SK-N-SH treated with all-trans-retinoic acid at 6 μM for 48 hours (cell line): ENCODE measurements around the gene CEP128.

ENCODE experiments used
- ATAC-seq: fragments of 200-7000 bp; cut with Tn5 transposase; 3 replicates; pipeline ENCODE4 v1.9.1; 2020; ENCODE audit warnings: mild to moderate bottlenecking, moderate library complexity
- ARNTL ChIP-seq: fragments of 450-650 bp; formaldehyde crosslinking; IDR thresholded peaks from 2 replicates; pipeline ENCODE4 v1.5.0; 2020; ENCODE audit warnings: low read depth, mild to moderate bottlenecking, moderate library complexity, borderline replicate concordance
- BACH2 ChIP-seq: fragments of 250-450 bp; sonication (Bioruptor Pico); IDR thresholded peaks from 2 replicates; pipeline ENCODE4 v1.9.0; 2021; ENCODE audit warnings: mild to moderate bottlenecking, borderline replicate concordance
- CSDC2 ChIP-seq: fragments of 250-450 bp; sonication (Bioruptor Pico); IDR thresholded peaks from 2 replicates; pipeline ENCODE4 v1.5.0; 2020; ENCODE audit warnings: mild to moderate bottlenecking, moderate library complexity
- GLIS3 ChIP-seq: fragments of 250-450 bp; sonication (Bioruptor Pico); IDR thresholded peaks from 2 replicates; pipeline ENCODE4 v1.5.0; 2020; ENCODE audit warnings: mild to moderate bottlenecking, moderate library complexity
- ISL1 ChIP-seq: fragments of 250-450 bp; sonication (Bioruptor Pico); IDR thresholded peaks from 2 replicates; pipeline ENCODE4 v2.1.2; 2022; ENCODE audit warnings: mild to moderate bottlenecking, moderate library complexity
- OSR1 ChIP-seq: fragments of 250-450 bp; sonication (Bioruptor Pico); IDR thresholded peaks from 2 replicates; pipeline ENCODE4 v1.8.0; 2022; ENCODE audit warnings: moderate library complexity, mild to moderate bottlenecking, inconsistent platforms
- PPARA ChIP-seq: fragments of 250-450 bp; sonication (Bioruptor Pico); IDR thresholded peaks from 2 replicates; pipeline ENCODE4 v1.5.0; 2020; ENCODE audit warnings: mild to moderate bottlenecking, borderline replicate concordance
- RARB ChIP-seq: fragments of 250-450 bp; sonication (Bioruptor Pico); IDR thresholded peaks from 2 replicates; pipeline ENCODE4 v1.8.0; 2021; ENCODE audit warnings: mild to moderate bottlenecking, moderate library complexity
- SNAI2 ChIP-seq: fragments of 250-450 bp; sonication (Bioruptor Pico); IDR thresholded peaks from 2 replicates; pipeline ENCODE4 v1.5.0; 2020; ENCODE audit warnings: mild to moderate bottlenecking, moderate library complexity
- TCF4 ChIP-seq: fragments of 250-450 bp; sonication (Bioruptor Pico); IDR thresholded peaks from 2 replicates; pipeline ENCODE4 v1.8.0; 2021; ENCODE audit warnings: mild to moderate bottlenecking, moderate library complexity, borderline replicate concordance
- TOX ChIP-seq: fragments of 250-450 bp; sonication (Bioruptor Pico); IDR thresholded peaks from 2 replicates; pipeline ENCODE4 v1.8.0; 2021; ENCODE audit warnings: mild to moderate bottlenecking, moderate library complexity, borderline replicate concordance
- ZC3H10 ChIP-seq: fragments of 250-450 bp; sonication (Bioruptor Pico); IDR thresholded peaks from 2 replicates; pipeline ENCODE4 v1.5.1; 2021; ENCODE audit warnings: mild to moderate bottlenecking, moderate library complexity
- ZFP3 ChIP-seq: fragments of 250-450 bp; sonication (Bioruptor Pico); IDR thresholded peaks from 2 replicates; pipeline ENCODE4 v1.5.0; 2020; ENCODE audit warnings: mild to moderate bottlenecking, moderate library complexity
- ZFP30 ChIP-seq: fragments of 450-650 bp; formaldehyde crosslinking; IDR thresholded peaks from 2 replicates; pipeline ENCODE4 v1.5.0; 2022; ENCODE audit warnings: mild to moderate bottlenecking, moderate library complexity
- ZNF565 ChIP-seq: fragments of 450-650 bp; formaldehyde crosslinking; conservative IDR thresholded peaks from 2 replicates; pipeline ENCODE4 v1.5.0; 2020; ENCODE audit warnings: low read depth, mild to moderate bottlenecking, moderate library complexity
- ZNF70 ChIP-seq: fragments of 450-650 bp; formaldehyde crosslinking; IDR thresholded peaks from 2 replicates; pipeline ENCODE4 v1.5.0; 2020; ENCODE audit warnings: mild to moderate bottlenecking, moderate library complexity
- ZNF8 ChIP-seq: fragments of 450-650 bp; formaldehyde crosslinking; IDR thresholded peaks from 2 replicates; pipeline ENCODE4 v1.5.0; 2020; ENCODE audit warnings: mild to moderate bottlenecking, moderate library complexity
- TF ChIP-seq, protein P1 (sequence below): fragments of 250-450 bp; sonication (Bioruptor Pico); IDR thresholded peaks from 2 replicates; pipeline ENCODE4 v1.5.1; 2020; ENCODE audit warnings: low read depth, mild to moderate bottlenecking, moderate library complexity
- TF ChIP-seq, protein P2 (sequence below): fragments of 250-450 bp; sonication (Bioruptor Pico); IDR thresholded peaks from 2 replicates; pipeline ENCODE4 v1.8.0; 2020; ENCODE audit warnings: mild to moderate bottlenecking, moderate library complexity, borderline replicate concordance
- TF ChIP-seq, protein P3 (sequence below): fragments of 250-450 bp; sonication (Bioruptor Pico); IDR thresholded peaks from 2 replicates; pipeline ENCODE4 v1.8.0; 2021; ENCODE audit warnings: low read depth, mild to moderate bottlenecking, moderate library complexity, borderline replicate concordance
- TF ChIP-seq, protein P4 (sequence below): fragments of 250-450 bp; sonication (Bioruptor Pico); IDR thresholded peaks from 2 replicates; pipeline ENCODE4 v1.5.1; 2021; ENCODE audit warnings: mild to moderate bottlenecking, moderate library complexity

The CEP128 gene

DNA sequence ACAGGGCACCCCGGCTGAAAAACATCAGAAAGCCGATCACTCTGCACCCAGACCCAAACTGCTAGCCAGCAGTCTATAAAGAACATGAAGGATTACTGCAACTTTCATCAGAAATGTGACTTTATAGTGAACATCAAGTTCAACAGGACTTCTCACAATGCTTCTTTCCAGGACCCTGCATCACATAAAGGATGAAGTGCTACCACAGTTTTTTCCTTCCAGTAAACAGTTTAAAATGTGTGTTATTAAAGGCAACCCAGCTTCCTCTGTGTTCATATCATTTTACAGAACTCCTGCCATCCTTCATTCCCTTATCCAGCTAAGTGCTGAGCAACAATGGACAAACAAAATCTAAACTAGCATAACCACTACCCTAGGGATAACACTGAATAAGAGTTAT is 449.9 kb downstream of the CEP128 start:
- ATAC-seq: no peak
- TF ChIP-seq ZNF70 (no peak), PPARA (no peak), RARB (CRISPR knock-in tag) (no peak), ISL1 (no peak), TOX (CRISPR knock-in tag) (no peak), ARNTL (CRISPR knock-in tag) (no peak), CSDC2 (CRISPR knock-in tag) (no peak), ZNF565 (CRISPR knock-in tag) (no peak), ZC3H10 (no peak), OSR1 (CRISPR knock-in tag) (no peak), ZNF8 (no peak), ZFP30 (no peak), TCF4 (CRISPR knock-in tag) (no peak), GLIS3 (no peak)
- TF ChIP-seq, protein P1, sequence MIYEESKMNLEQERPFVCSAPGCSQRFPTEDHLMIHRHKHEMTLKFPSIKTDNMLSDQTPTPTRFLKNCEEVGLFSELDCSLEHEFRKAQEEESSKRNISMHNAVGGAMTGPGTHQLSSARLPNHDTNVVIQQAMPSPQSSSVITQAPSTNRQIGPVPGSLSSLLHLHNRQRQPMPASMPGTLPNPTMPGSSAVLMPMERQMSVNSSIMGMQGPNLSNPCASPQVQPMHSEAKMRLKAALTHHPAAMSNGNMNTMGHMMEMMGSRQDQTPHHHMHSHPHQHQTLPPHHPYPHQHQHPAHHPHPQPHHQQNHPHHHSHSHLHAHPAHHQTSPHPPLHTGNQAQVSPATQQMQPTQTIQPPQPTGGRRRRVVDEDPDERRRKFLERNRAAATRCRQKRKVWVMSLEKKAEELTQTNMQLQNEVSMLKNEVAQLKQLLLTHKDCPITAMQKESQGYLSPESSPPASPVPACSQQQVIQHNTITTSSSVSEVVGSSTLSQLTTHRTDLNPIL: no peak
- TF ChIP-seq, protein P2, sequence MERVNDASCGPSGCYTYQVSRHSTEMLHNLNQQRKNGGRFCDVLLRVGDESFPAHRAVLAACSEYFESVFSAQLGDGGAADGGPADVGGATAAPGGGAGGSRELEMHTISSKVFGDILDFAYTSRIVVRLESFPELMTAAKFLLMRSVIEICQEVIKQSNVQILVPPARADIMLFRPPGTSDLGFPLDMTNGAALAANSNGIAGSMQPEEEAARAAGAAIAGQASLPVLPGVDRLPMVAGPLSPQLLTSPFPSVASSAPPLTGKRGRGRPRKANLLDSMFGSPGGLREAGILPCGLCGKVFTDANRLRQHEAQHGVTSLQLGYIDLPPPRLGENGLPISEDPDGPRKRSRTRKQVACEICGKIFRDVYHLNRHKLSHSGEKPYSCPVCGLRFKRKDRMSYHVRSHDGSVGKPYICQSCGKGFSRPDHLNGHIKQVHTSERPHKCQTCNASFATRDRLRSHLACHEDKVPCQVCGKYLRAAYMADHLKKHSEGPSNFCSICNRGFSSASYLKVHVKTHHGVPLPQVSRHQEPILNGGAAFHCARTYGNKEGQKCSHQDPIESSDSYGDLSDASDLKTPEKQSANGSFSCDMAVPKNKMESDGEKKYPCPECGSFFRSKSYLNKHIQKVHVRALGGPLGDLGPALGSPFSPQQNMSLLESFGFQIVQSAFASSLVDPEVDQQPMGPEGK (CRISPR knock-in tag): no peak

DNA sequence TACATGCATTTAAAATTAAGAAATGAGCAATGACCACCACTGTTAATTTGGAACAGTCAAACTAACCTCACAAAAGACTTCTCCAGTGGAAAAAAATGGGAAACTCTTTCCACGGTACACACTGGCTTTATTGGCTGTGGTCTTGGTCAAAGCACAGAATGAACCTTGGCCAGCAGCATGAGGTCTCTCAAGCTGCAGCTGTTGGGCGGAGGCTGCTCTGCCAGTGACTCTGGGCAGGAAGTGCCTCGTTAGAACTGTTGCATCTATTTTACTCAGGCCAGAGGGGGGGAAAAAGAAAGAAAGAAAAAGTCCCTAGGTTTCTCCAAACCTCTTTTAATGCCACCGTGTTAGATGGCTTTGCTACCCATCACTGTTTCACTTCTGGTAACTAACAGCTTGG is 450.4 kb downstream of the CEP128 start:
- peak; percentile 57; the same call in 1 of the 3 replicates for ATAC-seq
- TF ChIP-seq PPARA (no peak), ZFP3 (no peak), TOX (CRISPR knock-in tag) (no peak), SNAI2 (CRISPR knock-in tag) (no peak), ZFP30 (no peak), ZNF8 (no peak), ARNTL (CRISPR knock-in tag) (no peak)
- TF ChIP-seq, protein P2 (CRISPR knock-in tag): no peak

DNA sequence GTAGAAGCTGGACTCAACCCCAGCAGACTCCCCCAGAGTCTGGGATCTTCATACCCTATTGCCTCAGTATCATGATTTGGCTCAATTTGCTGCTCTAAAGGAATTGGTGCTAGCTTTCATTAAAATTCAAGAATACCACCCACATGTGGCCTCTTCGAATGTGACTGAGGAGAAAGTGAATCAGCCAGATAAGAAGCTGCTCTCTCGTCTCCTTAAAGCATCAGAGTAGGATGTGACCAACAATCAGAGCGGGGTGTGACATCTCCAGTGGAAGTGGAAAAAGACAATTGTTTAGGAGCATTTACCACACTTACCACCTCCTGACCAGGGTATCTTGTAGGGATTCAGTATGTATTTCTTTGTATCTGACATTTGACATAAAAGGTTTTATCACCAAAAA is 452.0 kb downstream of the CEP128 start:
- ATAC-seq: no peak
- TF ChIP-seq, protein P3, sequence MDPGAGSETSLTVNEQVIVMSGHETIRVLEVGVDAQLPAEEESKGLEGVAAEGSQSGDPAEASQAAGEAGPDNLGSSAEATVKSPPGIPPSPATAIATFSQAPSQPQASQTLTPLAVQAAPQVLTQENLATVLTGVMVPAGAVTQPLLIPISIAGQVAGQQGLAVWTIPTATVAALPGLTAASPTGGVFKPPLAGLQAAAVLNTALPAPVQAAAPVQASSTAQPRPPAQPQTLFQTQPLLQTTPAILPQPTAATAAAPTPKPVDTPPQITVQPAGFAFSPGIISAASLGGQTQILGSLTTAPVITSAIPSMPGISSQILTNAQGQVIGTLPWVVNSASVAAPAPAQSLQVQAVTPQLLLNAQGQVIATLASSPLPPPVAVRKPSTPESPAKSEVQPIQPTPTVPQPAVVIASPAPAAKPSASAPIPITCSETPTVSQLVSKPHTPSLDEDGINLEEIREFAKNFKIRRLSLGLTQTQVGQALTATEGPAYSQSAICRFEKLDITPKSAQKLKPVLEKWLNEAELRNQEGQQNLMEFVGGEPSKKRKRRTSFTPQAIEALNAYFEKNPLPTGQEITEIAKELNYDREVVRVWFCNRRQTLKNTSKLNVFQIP (CRISPR knock-in tag): no peak
- TF ChIP-seq RARB (CRISPR knock-in tag): no peak

DNA sequence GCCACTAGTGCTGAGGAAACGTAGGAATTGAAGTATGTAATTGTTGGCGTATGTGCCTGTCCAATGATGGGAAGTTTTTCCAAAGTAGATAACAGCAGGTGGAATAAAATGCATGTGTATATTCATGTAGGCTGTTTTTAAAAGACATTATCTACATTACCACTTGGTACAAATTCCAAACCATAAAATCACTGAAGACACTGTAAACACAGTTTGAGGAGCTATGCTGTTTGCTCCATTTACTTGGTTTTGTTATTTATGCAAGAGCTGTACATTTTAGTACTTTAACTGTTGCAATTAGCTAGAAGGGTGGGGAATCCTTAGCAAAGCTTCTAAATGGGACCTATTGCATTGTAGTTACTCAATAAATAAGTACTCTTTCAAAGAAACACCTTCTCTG is 455.8 kb downstream of the CEP128 start:
- TF ChIP-seq PPARA (no peak), ZC3H10 (no peak), ISL1 (no peak), BACH2 (no peak), OSR1 (CRISPR knock-in tag) (no peak), ZNF8 (no peak), ZFP3 (no peak), SNAI2 (CRISPR knock-in tag) (no peak), RARB (CRISPR knock-in tag) (no peak), GLIS3 (no peak), ZNF70 (no peak), CSDC2 (CRISPR knock-in tag) (no peak)
- TF ChIP-seq, protein P4, sequence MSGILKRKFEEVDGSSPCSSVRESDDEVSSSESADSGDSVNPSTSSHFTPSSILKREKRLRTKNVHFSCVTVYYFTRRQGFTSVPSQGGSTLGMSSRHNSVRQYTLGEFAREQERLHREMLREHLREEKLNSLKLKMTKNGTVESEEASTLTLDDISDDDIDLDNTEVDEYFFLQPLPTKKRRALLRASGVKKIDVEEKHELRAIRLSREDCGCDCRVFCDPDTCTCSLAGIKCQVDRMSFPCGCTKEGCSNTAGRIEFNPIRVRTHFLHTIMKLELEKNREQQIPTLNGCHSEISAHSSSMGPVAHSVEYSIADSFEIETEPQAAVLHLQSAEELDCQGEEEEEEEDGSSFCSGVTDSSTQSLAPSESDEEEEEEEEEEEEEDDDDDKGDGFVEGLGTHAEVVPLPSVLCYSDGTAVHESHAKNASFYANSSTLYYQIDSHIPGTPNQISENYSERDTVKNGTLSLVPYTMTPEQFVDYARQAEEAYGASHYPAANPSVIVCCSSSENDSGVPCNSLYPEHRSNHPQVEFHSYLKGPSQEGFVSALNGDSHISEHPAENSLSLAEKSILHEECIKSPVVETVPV (CRISPR knock-in tag): no peak
- TF ChIP-seq, protein P1: no peak
- no peak for ATAC-seq
